ENCODE data around the gene NTHL1. TPM values are rescaled to one million over a fixed set of nuclear protein-coding genes. Genes with fewer than 3 reads are reported as not detected.

NTHL1 gene
- total and polyA plus RNA-seq, 9 of the 15 experiments (the other 6 are each of a cell fraction or from before 2014, with no cell fraction given): 1.1 to 58.8 (median 17.6) TPM

GRCh38 chr16:2022723-2023091, 24.9 kb downstream of the NTHL1 start (continued):
- TF ChIP-seq CHD7 (IDR thresholded peaks at IDR 0.05; ENCODE audit: low read depth, low read length) (no peak), RUNX1 (IDR thresholded peaks at IDR 0.05; ENCODE audit: low read depth) (no peak), TBL1XR1 (IDR thresholded peaks at IDR 0.05; ENCODE audit: low read length in 2 of 2) (no peak), SIN3B (IDR thresholded peaks at IDR 0.05; ENCODE audit: low read depth) (no peak), BRD4 (IDR thresholded peaks at IDR 0.05) (no peak), HCFC1 (IDR thresholded peaks at IDR 0.05; ENCODE audit: low read depth, low read length) (no peak), ZNF655 (CRISPR knock-in tag; IDR thresholded peaks at IDR 0.05) (no peak), MNT (conservative IDR thresholded peaks at IDR 0.05) (no peak), MAX (CRISPR knock-in tag; IDR thresholded peaks at IDR 0.05) (0 out of 2 replicates have a peak, but pooled peaks have one; percentile 6), ZNF24 (IDR thresholded peaks at IDR 0.05) (no peak), ATF7 (IDR thresholded peaks at IDR 0.05) (no peak), MYNN (IDR thresholded peaks at IDR 0.05) (no peak), MYNN (CRISPR knock-in tag; IDR thresholded peaks at IDR 0.05) (no peak), ZNF583 (CRISPR knock-in tag; IDR thresholded peaks at IDR 0.05) (no peak), ZNF124 (CRISPR knock-in tag; IDR thresholded peaks at IDR 0.05) (no peak), ZNF830 (CRISPR knock-in tag; IDR thresholded peaks at IDR 0.05) (no peak), MXI1 (IDR thresholded peaks at IDR 0.05; ENCODE audit: low read depth, low read length) (no peak)

Data from K562 (cell line).